Left lung (tissue), 10 donors: ENCODE results near the gene SYS1. TPM values are rescaled to one million over a fixed set of nuclear protein-coding genes. Genes with fewer than 3 reads are reported as not detected.
A peak's percentile ranks its signal among the peaks of the same experiment; 100 is the strongest.

ENCODE experiments used
- ATAC-seq: fragments of 200-7000 bp; cut with Tn5 transposase; one replicate; pipeline ENCODE4 v1.9.1; 2020; ENCODE audit warnings: moderate library complexity
- DNase-seq, 4 donors: peaks; one replicate each; pipeline ENCODE4 v3.0.0-alpha.2; 2013 to 2020
- H3K27ac ChIP-seq, 2 donors: fragments of 200-600 bp; sonication (generic) in 1 of 2; one replicate each; pipeline versions ENCODE4 v1.5.0 to v1.8.0; 2020 to 2021
- H3K27me3 ChIP-seq, 2 donors: fragments of 200-600 bp; sonication (generic) in 1 of 2; one replicate each; pipeline versions ENCODE4 v1.5.0 to v1.8.0; 2020 to 2021
- H3K36me3 ChIP-seq, 2 donors: fragments of 200-600 bp; sonication (generic) in 1 of 2; one replicate each; pipeline versions ENCODE4 v1.5.0 to v1.8.0; 2020 to 2021
- H3K4me1 ChIP-seq, 2 donors: fragments of 200-600 bp; one replicate each; pipeline ENCODE4 v1.8.0; 2021
- H3K4me3 ChIP-seq, 2 donors: fragments of 200-600 bp; sonication (generic) in 1 of 2; one replicate each; pipeline versions ENCODE4 v1.5.0 to v1.8.0; 2020 to 2021; ENCODE audit warnings: mild to moderate bottlenecking in 1 of 2
- H3K9me3 ChIP-seq, 2 donors: fragments of 200-600 bp; sonication (generic) in 1 of 2; one replicate each; pipeline versions ENCODE4 v1.5.0 to v1.8.0; 2020 to 2021
- intact Hi-C, 2 donors: fragments of 100-400 bp; cut with DNase I; formaldehyde crosslinking; loops; one replicate each; pipeline versions ENCODE4 v1.11.2 to v1.14.2; 2022
- polyA plus RNA-seq, 6 donors: library from polyadenylated mRNA; unstranded; fragments of 120-200 nt; gene quantifications; one replicate each; pipeline ENCODE4 v1.2.1, GENCODE V29; 2013; ENCODE audit not compliant: insufficient read length in 6 of 6
- total RNA-seq, 2 donors: library from RNA; stranded (reverse); fragmentation: NEBNext Ultra II Directional; extraction: Animal tissue kit (Norgen Biotek cat#: 25700); gene quantifications; one replicate each; pipeline ENCODE4 v1.2.1, GENCODE V29; 2021
- TF ChIP-seq, protein P1 (sequence below), 2 donors: fragments of 200-600 bp; sonication (generic) in 1 of 2; IDR thresholded peaks; one replicate each; pipeline versions ENCODE4 v1.5.0 to v1.8.0; 2021; ENCODE audit warnings: antibody characterized with exemption in 2 of 2
- donor health status: DM: no; HTN: yes; CAD: no.
- donor health status: DM: no; HTN: no; CAD: no.

SYS1 gene
- total and polyA plus RNA-seq, 8 donors, result 20.8 to 48.8 (median 24.1) TPM

- DNase-seq (no peak), ATAC-seq (peak; percentile 57)
- Histone ChIP-seq H3K27me3 (no peaks in the 10 kb centered on the region), H3K9me3 (no peaks in the 10 kb centered on the region), H3K36me3 (peaks cover 0 to 95% of the 10 kb centered on the region in 2 donors), H3K27ac (no peak overlapping the region), H3K4me3 (no peak overlapping the region), H3K4me1 (no peaks in the 10 kb centered on the region)
- TF ChIP-seq, protein P1, sequence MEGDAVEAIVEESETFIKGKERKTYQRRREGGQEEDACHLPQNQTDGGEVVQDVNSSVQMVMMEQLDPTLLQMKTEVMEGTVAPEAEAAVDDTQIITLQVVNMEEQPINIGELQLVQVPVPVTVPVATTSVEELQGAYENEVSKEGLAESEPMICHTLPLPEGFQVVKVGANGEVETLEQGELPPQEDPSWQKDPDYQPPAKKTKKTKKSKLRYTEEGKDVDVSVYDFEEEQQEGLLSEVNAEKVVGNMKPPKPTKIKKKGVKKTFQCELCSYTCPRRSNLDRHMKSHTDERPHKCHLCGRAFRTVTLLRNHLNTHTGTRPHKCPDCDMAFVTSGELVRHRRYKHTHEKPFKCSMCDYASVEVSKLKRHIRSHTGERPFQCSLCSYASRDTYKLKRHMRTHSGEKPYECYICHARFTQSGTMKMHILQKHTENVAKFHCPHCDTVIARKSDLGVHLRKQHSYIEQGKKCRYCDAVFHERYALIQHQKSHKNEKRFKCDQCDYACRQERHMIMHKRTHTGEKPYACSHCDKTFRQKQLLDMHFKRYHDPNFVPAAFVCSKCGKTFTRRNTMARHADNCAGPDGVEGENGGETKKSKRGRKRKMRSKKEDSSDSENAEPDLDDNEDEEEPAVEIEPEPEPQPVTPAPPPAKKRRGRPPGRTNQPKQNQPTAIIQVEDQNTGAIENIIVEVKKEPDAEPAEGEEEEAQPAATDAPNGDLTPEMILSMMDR (IDR thresholded peaks at IDR 0.05), result no peak
- intact Hi-C loops, result loop anchor here in 1 of 2 donors (10.0 kb wide), 1 partner anchor 445 kb away; no protein-coding TSS in a partner anchor
Measured at GRCh38 chr20:45329497-45330319, 33.2 kb upstream of the SYS1 start.

DNA sequence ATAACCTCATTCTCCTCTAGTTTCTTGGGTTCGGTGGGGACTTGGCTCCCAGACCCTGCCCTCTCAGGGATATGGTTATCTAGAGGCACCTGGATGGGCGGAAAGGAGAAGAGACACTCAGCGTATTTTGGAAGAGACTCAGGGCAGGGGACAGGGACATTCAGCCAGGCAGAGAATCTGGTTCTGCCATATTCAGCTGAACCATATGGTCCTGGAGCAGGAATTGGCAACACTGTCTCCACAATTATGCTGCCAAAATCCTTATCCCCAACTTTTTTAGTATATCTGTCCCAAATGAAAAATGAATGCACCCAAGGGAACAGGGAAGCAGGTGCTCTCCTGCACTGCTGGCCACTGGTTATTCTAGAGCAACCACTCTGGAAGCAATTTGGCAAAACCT is 32.5 kb upstream of the SYS1 start:
- ATAC-seq, result no peak
- Histone ChIP-seq H3K4me3 (no peak overlapping the region), H3K27me3 (no peaks in the 10 kb centered on the region)

DNA sequence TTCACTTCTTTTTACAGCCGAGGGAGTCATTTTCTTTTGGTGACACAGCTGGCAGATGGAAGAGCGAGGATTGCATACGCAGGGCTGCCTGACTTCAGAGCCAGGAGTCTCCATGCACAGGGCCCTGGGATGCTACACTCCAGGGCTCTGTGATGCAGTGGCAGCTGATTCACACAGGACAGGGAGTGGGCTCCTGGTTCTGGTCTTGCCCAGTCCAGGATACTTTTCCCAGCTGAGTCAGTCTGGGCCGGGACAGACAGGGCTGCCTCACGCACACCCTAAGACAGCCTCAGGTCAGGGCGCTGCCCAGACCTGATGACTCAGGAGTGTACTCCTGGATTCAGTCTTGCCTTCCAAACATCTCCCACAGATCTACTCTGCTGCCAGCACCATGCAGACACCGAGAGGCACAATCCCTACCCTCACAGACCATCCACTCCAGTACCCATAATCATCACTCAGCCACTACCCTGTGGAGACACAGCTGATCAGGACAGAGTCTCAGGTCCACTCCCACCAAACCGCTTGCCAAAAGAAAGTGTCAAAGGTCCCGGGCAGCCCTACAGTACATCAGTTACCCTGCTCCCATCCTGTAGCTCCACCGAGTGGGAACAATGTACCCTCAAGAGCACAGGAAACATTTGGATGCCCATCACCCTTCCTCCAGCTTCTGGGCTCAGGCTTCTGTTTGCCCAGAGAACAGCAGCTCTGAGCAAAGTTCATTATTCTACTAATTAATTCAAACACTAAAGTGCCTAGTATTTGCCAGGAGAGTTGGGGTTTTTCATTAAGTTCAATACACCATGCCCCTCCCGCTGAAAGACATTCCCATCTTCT is 26.2 kb upstream of the SYS1 start:
- TF ChIP-seq, protein P1 (IDR thresholded peaks at IDR 0.05), result no peak
- ATAC-seq (peak; percentile 49), DNase-seq (no peak)
- Histone ChIP-seq H3K4me1 (peaks cover 29 to 43% of the 10 kb centered on the region in 2 donors), H3K27ac (peak overlapping the region; percentile 33 to 70), H3K27me3 (no peaks in the 10 kb centered on the region), H3K36me3 (peaks cover 0 to 60% of the 10 kb centered on the region in 2 donors), H3K4me3 (no peak overlapping the region), H3K9me3 (no peaks in the 10 kb centered on the region)
- intact Hi-C loops, result no loop called here

More for the DNA sequence above, 32.5 kb upstream of the SYS1 start:
- intact Hi-C loops, result no loop called here
- Histone ChIP-seq H3K9me3 (no peaks in the 10 kb centered on the region), H3K27ac (no peak overlapping the region), H3K36me3 (peaks cover 0 to 95% of the 10 kb centered on the region in 2 donors), H3K4me1 (no peaks in the 10 kb centered on the region)
- no peak for DNase-seq
- TF ChIP-seq, protein P1 (IDR thresholded peaks at IDR 0.05), result no peak

DNA sequence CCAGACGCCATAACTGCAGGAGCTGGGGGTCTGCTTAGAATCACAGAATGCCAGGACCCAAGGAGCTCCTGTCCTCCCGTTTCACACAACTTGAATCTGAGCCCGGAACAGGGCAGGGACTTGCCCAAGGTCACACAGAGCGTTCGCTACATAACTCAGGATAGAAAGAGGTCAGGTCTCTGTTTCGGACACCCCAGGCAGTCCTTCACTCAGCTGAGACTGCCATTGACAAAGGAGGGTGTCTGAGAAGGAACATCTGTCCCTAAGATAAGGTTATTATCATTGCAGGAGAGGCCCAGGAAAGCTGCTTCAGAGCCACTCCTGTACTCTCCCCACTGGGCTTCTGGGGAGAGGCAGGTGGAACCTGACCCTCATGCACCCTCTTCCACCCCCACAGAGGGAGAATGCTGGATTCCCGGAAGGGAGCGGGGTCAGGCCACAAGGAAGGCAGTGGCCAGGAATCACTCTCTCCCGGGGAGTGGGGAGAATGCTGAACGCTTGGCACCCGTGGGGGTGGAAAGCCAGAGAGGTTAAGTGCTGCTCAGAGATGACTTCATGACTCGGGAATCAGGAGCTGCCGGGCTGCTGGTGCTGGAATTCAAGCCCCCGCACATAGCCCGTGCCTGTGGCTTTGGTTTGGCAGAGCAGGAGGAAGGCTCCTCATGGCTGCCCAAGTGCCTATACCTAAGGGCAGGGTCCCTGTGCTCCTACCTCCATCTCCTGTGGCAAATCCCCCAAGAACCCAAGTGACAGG is 25.4 kb upstream of the SYS1 start:
- ATAC-seq (peak; percentile 46), DNase-seq (peak in 2 of 4 donors; percentile 74 to 76)
- Histone ChIP-seq H3K9me3 (no peaks in the 10 kb centered on the region), H3K27me3 (no peaks in the 10 kb centered on the region), H3K27ac (peak overlapping the region; percentile 33 to 70), H3K4me3 (no peak overlapping the region), H3K36me3 (peaks cover 0 to 52% of the 10 kb centered on the region in 2 donors), H3K4me1 (peaks cover 34 to 49% of the 10 kb centered on the region in 2 donors)
- TF ChIP-seq, protein P1 (IDR thresholded peaks at IDR 0.05), result no peak
- intact Hi-C loops, result no loop called here
